Cerebellar nuclear complex (tissue), 1 donor: ENCODE measurements around the gene AKT1.
A peak's percentile ranks its signal among the peaks of the same experiment; 100 is the strongest.
"Not testable (repeated sequence)": the region's sequence is repeated elsewhere in the genome, so short reads cannot be mapped to it uniquely, and the experiment has no call there.

Experiments
- DNase-seq, 2 experiments: peaks; one replicate each; lab custom pipeline; 2025; lab: John Stamatoyannopoulos, UW

The AKT1 gene

GRCh38 chr14:104753528-104754212, 41.9 kb downstream of the AKT1 start:
- DNase-seq = no peak

- DNase-seq = peak; percentile 84 to 100
Measured at GRCh38 chr14:104752735-104753527, 42.6 kb downstream of the AKT1 start, which contains the start of gene SIVA1. Gene SIVA1 (plus strand): TSS chr14:104753147. CDS start chr14:104753202, 55 bp downstream.

GRCh38 chr14:104752423-104752734, 43.2 kb downstream of the AKT1 start:
- DNase-seq = no peak

- DNase-seq = no peak
Measured at GRCh38 chr14:104751539-104752422, 43.8 kb downstream of the AKT1 start.

GRCh38 chr14:104750753-104751057, 44.8 kb downstream of the AKT1 start:
- DNase-seq = not testable (repeated sequence)

GRCh38 chr14:104750056-104750752, 45.3 kb downstream of the AKT1 start:
- DNase-seq = no peak

- DNase-seq = no peak
Measured at GRCh38 chr14:104749111-104749649, 46.4 kb downstream of the AKT1 start.

GRCh38 chr14:104747876-104748275, 47.7 kb downstream of the AKT1 start:
- DNase-seq = no peak

- no peak for DNase-seq
Measured at GRCh38 chr14:104746934-104747481, 48.5 kb downstream of the AKT1 start.

- no peak for DNase-seq
Measured at GRCh38 chr14:104746071-104746545, 49.4 kb downstream of the AKT1 start.

- no peak for DNase-seq
Measured at GRCh38 chr14:104745431-104745830, 50.1 kb downstream of the AKT1 start.

GRCh38 chr14:104744484-104744883, 51.1 kb downstream of the AKT1 start:
- no peak for DNase-seq

- DNase-seq = no peak
Measured at GRCh38 chr14:104743461-104744380, 51.8 kb downstream of the AKT1 start.

- no peak for DNase-seq
Measured at GRCh38 chr14:104742586-104743455, 52.7 kb downstream of the AKT1 start.

GRCh38 chr14:104741803-104742251, 53.7 kb downstream of the AKT1 start:
- no peak for DNase-seq

GRCh38 chr14:104741108-104741802, 54.3 kb downstream of the AKT1 start:
- no peak for DNase-seq

GRCh38 chr14:104739546-104740516, 55.7 kb downstream of the AKT1 start:
- DNase-seq = no peak
